Fibroblast of mammary gland (primary cell): ENCODE results near the gene FAM83G.

Source experiments
- DNase-seq: peaks from one replicate; pipeline ENCODE4 v3.0.0-alpha.2; 2010; ENCODE audit warnings: low read depth
- H3K4me3 ChIP-seq: 2 replicates; pipeline ENCODE4 v1.5.1; 2011; ENCODE audit warnings: low read depth, mild to moderate bottlenecking, low read length, moderate library complexity; ENCODE audit not compliant: control insufficient read depth
- TF ChIP-seq, protein P1 (sequence below): conservative IDR thresholded peaks from 2 replicates; pipeline ENCODE4 v1.5.1; 2011; ENCODE audit warnings: low read depth, low read length, inconsistent platforms; ENCODE audit not compliant: control insufficient read depth, insufficient read depth

FAM83G gene

DNA sequence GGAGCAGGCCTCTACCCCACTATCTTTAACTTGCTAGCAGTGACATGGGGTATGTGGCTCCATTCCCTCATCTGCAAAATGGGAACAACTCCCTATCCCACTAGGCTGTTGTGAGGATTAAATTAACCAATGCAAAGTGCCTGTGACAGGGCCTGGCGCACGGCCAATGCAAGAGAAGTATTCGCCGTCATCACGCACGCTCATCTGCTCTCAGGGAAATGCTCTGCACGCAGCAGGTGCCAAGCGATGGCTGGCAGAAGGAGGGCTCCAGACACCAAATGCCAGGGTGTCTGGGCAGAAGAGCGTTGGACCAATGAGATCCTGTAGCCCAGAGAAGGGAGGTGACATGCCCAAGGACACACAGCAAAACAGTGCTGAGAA is 17.3 kb downstream of the FAM83G start:
- H3K4me3 ChIP-seq: no peak overlapping the region
- DNase-seq: no peak
- TF ChIP-seq, protein P1, sequence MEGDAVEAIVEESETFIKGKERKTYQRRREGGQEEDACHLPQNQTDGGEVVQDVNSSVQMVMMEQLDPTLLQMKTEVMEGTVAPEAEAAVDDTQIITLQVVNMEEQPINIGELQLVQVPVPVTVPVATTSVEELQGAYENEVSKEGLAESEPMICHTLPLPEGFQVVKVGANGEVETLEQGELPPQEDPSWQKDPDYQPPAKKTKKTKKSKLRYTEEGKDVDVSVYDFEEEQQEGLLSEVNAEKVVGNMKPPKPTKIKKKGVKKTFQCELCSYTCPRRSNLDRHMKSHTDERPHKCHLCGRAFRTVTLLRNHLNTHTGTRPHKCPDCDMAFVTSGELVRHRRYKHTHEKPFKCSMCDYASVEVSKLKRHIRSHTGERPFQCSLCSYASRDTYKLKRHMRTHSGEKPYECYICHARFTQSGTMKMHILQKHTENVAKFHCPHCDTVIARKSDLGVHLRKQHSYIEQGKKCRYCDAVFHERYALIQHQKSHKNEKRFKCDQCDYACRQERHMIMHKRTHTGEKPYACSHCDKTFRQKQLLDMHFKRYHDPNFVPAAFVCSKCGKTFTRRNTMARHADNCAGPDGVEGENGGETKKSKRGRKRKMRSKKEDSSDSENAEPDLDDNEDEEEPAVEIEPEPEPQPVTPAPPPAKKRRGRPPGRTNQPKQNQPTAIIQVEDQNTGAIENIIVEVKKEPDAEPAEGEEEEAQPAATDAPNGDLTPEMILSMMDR: no peak

DNA sequence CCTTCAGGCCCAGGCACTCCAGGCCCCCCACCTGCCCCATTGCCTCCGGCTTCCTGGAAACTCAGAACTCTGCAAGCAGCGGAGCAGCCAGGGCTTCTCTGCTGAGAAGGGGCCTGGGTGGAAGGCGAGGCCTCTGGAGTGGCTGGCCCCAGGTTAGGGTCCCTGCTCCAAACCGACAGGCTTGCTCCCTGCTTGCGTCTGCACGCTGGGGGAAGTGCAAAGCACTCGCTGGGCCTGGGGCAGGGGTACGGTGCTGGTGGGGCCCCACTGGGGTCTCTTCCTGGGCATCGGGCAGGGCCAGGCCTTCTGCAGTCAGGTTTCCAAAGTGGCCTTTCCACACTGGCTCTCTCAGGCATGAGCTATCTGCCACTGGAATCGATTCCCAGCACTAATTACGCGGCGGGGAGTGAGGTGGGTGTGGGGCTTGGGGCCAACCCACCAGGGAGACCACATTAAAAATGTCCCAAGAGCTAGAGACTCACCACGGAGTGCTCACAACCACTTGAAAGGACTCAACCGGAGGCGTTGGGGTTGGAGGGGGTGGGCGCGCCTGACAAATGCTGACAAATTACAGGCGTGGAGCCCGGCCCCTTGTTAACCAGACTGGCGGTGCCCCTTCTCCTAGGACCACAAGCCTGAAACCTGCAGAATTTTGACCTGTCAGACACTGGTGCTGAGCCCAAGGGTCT is 17.9 kb downstream of the FAM83G start:
- TF ChIP-seq, protein P1: no peak
- no peak for DNase-seq

GRCh38 chr17:18985475-18985874 is 19.1 kb downstream of the FAM83G start:
- no peak overlapping the region for H3K4me3 ChIP-seq

More for the DNA sequence above, 17.9 kb downstream of the FAM83G start:
- H3K4me3 ChIP-seq: no peak overlapping the region

DNA sequence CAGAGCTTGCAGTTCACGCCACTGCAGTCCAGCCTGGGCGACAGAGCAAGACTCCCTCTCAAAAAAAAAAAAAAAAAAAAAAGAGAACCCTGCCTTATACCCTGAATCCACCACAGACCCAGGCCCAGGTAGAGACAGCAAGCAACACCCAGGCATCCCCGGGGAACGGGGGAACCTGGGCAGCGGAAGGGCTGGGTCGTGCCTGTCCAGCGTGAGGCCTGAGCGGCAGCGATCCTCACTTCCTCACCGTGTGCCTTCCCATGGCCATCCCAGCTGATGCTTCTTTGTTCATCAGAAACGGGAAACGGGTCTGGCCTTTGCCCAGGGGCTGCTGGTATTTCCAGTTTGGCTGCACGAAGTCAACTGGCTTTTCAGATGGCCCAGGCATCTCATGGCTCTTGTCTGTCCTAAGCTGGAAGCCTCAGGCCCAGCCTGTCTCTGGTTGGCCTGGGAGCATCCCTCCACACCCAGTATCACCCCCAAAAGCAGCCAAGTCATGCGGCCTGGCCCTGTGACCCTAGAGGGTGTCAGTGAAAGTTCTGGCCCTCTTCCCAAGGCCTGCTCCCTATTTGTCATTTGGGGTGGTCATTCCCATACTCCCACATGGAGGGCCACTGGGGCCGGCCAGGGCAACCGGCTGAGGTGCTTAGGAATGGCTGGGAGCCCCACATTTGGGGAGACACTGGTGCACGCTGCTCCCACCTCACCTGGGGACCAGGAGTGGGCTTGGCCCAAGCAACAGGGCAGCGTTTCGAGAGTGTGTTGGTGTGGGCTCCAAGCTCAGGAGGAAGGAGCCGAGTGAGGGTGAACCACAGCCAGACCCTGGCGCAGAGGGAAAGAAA is 20.1 kb downstream of the FAM83G start:
- TF ChIP-seq, protein P1: no peak
- H3K4me3 ChIP-seq: no peak overlapping the region
- no peak for DNase-seq

More at GRCh38 chr17:18985475-18985874, 19.1 kb downstream of the FAM83G start:
- TF ChIP-seq, protein P1: no peak
- no peak for DNase-seq

GRCh38 chr17:18981642-18982424 is 22.7 kb downstream of the FAM83G start:
- TF ChIP-seq, protein P1: no peak
- DNase-seq: peak; percentile 74
- H3K4me3 ChIP-seq: no peak overlapping the region

DNA sequence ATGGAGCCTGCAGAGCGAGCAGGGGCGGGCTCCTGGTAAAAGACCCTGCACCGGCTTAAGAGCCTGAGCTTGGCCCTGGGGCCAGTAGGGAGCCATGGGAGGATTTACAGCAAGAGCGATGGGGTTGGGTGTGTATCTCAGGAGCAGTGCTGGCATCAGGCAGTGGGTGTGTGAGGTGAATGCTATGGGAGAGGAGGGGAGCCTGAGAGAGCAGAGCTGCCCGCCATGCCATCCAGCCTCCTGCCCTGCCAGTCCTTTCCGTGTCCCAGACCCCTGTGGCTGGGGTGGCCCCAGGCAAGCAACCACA is 23.3 kb downstream of the FAM83G start:
- TF ChIP-seq, protein P1: no peak
- H3K4me3 ChIP-seq: no peak overlapping the region
- DNase-seq: no peak
